ENCODE data around the gene LIPE. TPM values are rescaled to one million over a fixed set of nuclear protein-coding genes. Genes with fewer than 3 reads are reported as not detected.

LIPE gene
- polyA plus RNA-seq, 1 experiment = 3.3 TPM

DNA sequence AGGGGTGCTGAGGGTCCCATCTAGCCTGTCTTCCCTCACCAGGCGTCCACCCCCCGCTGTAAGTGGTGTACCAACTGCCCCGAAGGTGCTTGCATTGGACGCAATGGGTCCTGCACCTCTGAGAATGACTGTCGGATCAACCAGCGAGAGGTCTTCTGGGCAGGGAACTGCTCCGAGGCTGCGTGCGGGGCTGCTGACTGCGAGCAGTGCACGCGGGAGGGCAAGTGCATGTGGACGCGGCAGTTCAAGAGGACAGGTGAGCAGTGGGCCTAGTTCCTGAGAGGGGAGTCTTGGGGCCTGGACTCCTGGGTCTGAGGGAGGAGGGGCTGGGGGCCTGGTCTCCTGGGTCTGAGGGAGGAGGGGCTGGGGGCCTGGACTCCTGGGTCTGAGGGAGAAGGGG, 64.8 kb downstream of the LIPE start:
- ChIA-PET POLR2A (no interaction called here), CTCF (no interaction called here)
- Histone ChIP-seq H3K36me3 (ENCODE audit: control insufficient read depth, insufficient read depth, low read length) (peaks cover 10% of the 10 kb centered on the region), H3K4me3 (ENCODE audit: low read depth, low read length) (no peak overlapping the region), H3K27me3 (ENCODE audit: control insufficient read depth, insufficient read depth, low read length) (no peaks in the 10 kb centered on the region)
- TF ChIP-seq, protein P1, sequence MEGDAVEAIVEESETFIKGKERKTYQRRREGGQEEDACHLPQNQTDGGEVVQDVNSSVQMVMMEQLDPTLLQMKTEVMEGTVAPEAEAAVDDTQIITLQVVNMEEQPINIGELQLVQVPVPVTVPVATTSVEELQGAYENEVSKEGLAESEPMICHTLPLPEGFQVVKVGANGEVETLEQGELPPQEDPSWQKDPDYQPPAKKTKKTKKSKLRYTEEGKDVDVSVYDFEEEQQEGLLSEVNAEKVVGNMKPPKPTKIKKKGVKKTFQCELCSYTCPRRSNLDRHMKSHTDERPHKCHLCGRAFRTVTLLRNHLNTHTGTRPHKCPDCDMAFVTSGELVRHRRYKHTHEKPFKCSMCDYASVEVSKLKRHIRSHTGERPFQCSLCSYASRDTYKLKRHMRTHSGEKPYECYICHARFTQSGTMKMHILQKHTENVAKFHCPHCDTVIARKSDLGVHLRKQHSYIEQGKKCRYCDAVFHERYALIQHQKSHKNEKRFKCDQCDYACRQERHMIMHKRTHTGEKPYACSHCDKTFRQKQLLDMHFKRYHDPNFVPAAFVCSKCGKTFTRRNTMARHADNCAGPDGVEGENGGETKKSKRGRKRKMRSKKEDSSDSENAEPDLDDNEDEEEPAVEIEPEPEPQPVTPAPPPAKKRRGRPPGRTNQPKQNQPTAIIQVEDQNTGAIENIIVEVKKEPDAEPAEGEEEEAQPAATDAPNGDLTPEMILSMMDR (IDR thresholded peaks at IDR 0.05; ENCODE audit: insufficient read depth, low read depth, low read length) = no peak
- no peak for DNase-seq (ENCODE audit: low read depth)

- POLR2A ChIA-PET = no interaction called here
- no peak for DNase-seq (ENCODE audit: low read depth)
- Histone ChIP-seq H3K36me3 (ENCODE audit: control insufficient read depth, insufficient read depth, low read length) (peaks cover 10% of the 10 kb centered on the region), H3K4me3 (ENCODE audit: low read depth, low read length) (no peak overlapping the region), H3K27me3 (ENCODE audit: control insufficient read depth, insufficient read depth, low read length) (no peaks in the 10 kb centered on the region)
- TF ChIP-seq, protein P1 (IDR thresholded peaks at IDR 0.05; ENCODE audit: insufficient read depth, low read depth, low read length) = no peak
- CTCF ChIA-PET = interaction anchor here (1.2 kb wide), 1 partner anchor 12 kb away, joined by 4 read pairs; no protein-coding TSS in a partner anchor
Observed at GRCh38 chr19:42361545-42361910, 65.7 kb downstream of the LIPE start.

- Histone ChIP-seq H3K27me3 (ENCODE audit: control insufficient read depth, insufficient read depth, low read length) (no peaks in the 10 kb centered on the region), H3K4me3 (ENCODE audit: low read depth, low read length) (no peak overlapping the region), H3K36me3 (ENCODE audit: control insufficient read depth, insufficient read depth, low read length) (peaks cover 13% of the 10 kb centered on the region)
- CTCF ChIA-PET = interaction anchor here (1.2 kb wide), 1 partner anchor 13 kb away, joined by 4 read pairs; no protein-coding TSS in a partner anchor
- TF ChIP-seq, protein P1 (IDR thresholded peaks at IDR 0.05; ENCODE audit: insufficient read depth, low read depth, low read length) = no peak
- POLR2A ChIA-PET = no interaction called here
- DNase-seq (ENCODE audit: low read depth) = no peak
Observed at GRCh38 chr19:42360787-42361544, 66.2 kb downstream of the LIPE start.

DNA sequence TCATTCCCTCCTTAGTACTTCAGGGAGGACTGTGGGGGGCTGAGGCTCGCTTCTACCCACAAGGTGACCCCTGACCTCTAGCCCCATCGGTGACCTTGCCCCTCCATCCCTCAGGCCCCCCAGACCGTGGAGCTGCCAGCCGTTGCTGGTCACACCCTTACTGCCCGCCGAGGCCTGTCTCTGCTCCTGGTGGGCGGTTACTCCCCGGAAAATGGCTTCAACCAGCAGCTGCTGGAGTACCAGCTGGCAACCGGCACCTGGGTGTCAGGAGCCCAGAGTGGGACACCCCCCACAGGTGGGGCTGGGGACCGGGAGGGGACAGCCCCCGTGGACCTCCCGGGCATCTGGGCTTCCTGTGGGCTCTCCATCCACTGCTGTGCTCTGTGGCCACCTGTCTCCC, 69.9 kb downstream of the LIPE start:
- DNase-seq (ENCODE audit: low read depth) = no peak
- POLR2A ChIA-PET = no interaction called here
- CTCF ChIA-PET = interaction anchor here (0.6 kb wide), 1 partner anchor 81 kb away, joined by 3 read pairs; no protein-coding TSS in a partner anchor
- Histone ChIP-seq H3K4me3 (ENCODE audit: low read depth, low read length) (no peak overlapping the region), H3K27me3 (ENCODE audit: control insufficient read depth, insufficient read depth, low read length) (no peaks in the 10 kb centered on the region), H3K36me3 (ENCODE audit: control insufficient read depth, insufficient read depth, low read length) (peaks cover 14% of the 10 kb centered on the region)
- TF ChIP-seq, protein P1 (IDR thresholded peaks at IDR 0.05; ENCODE audit: insufficient read depth, low read depth, low read length) = no peak

DNA sequence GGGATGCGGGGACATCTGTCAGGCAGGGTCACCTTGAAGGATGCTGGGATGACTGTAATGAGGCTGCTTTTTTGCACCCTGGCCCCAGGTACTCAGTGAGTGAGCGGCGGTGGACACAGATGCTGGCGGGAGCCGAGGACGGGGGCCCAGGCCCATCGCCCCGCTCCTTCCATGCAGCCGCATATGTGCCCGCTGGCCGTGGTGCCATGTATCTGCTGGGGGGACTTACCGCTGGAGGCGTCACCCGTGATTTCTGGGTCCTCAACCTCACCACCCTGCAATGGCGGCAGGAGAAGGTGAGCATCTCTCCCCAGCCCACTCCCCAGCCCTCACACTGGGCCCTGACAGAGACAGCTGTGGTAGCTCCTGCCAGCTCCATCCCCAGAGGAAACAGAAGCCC, 70.5 kb downstream of the LIPE start:
- CTCF ChIA-PET = interaction anchor here (0.6 kb wide), 1 partner anchor 82 kb away, joined by 3 read pairs; no protein-coding TSS in a partner anchor

More for the DNA sequence above, 70.5 kb downstream of the LIPE start:
- Histone ChIP-seq H3K27me3 (ENCODE audit: control insufficient read depth, insufficient read depth, low read length) (no peaks in the 10 kb centered on the region), H3K4me3 (ENCODE audit: low read depth, low read length) (no peak overlapping the region), H3K36me3 (ENCODE audit: control insufficient read depth, insufficient read depth, low read length) (peaks cover 11% of the 10 kb centered on the region)
- POLR2A ChIA-PET = no interaction called here
- no peak for DNase-seq (ENCODE audit: low read depth)
- TF ChIP-seq, protein P1 (IDR thresholded peaks at IDR 0.05; ENCODE audit: insufficient read depth, low read depth, low read length) = no peak
